Smooth muscle cell (in vitro differentiated cells): ENCODE results near the gene FAM174C. TPM values are rescaled to one million over a fixed set of nuclear protein-coding genes. Genes with fewer than 3 reads are reported as not detected.

ENCODE experiments used
- DNase-seq: peaks from one replicate; lab custom pipeline; 2025; ENCODE audit not compliant: unreplicated experiment; lab: John Stamatoyannopoulos, UW
- H2AFZ ChIP-seq: fragments of 200-600 bp; sonication (generic); 2 replicates; pipeline ENCODE4 v1.6.0; 2016; ENCODE audit warnings: antibody characterized with exemption, low read depth, mild to moderate bottlenecking
- H3F3A ChIP-seq: fragments of 200-600 bp; sonication (generic); 2 replicates; pipeline ENCODE4 v1.6.0; 2017; ENCODE audit warnings: antibody characterized with exemption, low read depth
- H3K27ac ChIP-seq: fragments of 200-600 bp; sonication (generic); 2 replicates; pipeline ENCODE4 v1.5.1; 2016; ENCODE audit warnings: low read depth, mild to moderate bottlenecking
- H3K27me3 ChIP-seq: fragments of 200-600 bp; sonication (generic); 2 replicates; pipeline ENCODE4 v1.6.1; 2016; ENCODE audit warnings: low read depth, mild to moderate bottlenecking
- H3K36me3 ChIP-seq: fragments of 200-600 bp; sonication (generic); 2 replicates; pipeline ENCODE4 v1.5.1; 2016; ENCODE audit warnings: low read depth
- H3K4me1 ChIP-seq: fragments of 200-600 bp; sonication (generic); 2 replicates; pipeline ENCODE4 v1.5.1; 2016; ENCODE audit warnings: low read depth
- H3K4me2 ChIP-seq: fragments of 200-600 bp; sonication (generic); 2 replicates; pipeline ENCODE4 v1.6.0; 2016; ENCODE audit warnings: mild to moderate bottlenecking
- H3K4me3 ChIP-seq: fragments of 200-600 bp; sonication (generic); 2 replicates; pipeline ENCODE4 v1.5.1; 2016; ENCODE audit warnings: mild to moderate bottlenecking
- H3K79me2 ChIP-seq: fragments of 200-600 bp; sonication (generic); 2 replicates; pipeline ENCODE4 v1.6.0; 2016; ENCODE audit warnings: low read depth, mild to moderate bottlenecking
- H3K9ac ChIP-seq: fragments of 200-600 bp; sonication (generic); 2 replicates; pipeline ENCODE4 v1.6.0; 2016; ENCODE audit warnings: low read depth
- H3K9me3 ChIP-seq: fragments of 200-600 bp; sonication (generic); replicated peaks from 2 replicates; pipeline ENCODE4 v1.5.1; 2016; ENCODE audit warnings: low read depth
- H4K20me1 ChIP-seq: fragments of 200-600 bp; sonication (generic); 2 replicates; pipeline ENCODE4 v1.6.0; 2016; ENCODE audit warnings: low read depth
- CTCF ChIP-seq: fragments of 200-600 bp; sonication (generic); IDR thresholded peaks from 2 replicates; pipeline ENCODE4 v1.5.1; 2017; ENCODE audit warnings: borderline replicate concordance, mild to moderate bottlenecking, antibody characterized with exemption; ENCODE audit not compliant: insufficient read depth, poor library complexity, severe bottlenecking
- WGBS: methylation state at CpG from one replicate; pipeline ENCODE4 v1.1.7; 2016; ENCODE audit warnings: low lambda C conversion rate; 5-methylcytosine and 5-hydroxymethylcytosine counted together
- polyA plus RNA-seq: library from polyadenylated mRNA; unstranded; fragments of >200 nt; fragmentation: Nextera tagmentation; extraction: Ambion mirVana; gene quantifications from 2 replicates; pipeline ENCODE4 v1.2.1, GENCODE V29; 2016
- total RNA-seq: library from RNA; depleted of rRNA; stranded (reverse); fragments of >200 nt; gene quantifications from 2 replicates; pipeline ENCODE4 v1.2.3, GENCODE V29; 2014

Gene FAM174C
- total and polyA plus RNA-seq, 2 experiments from 2014 or later = 41.5 to 75.6 TPM

GRCh38 chr19:1292419-1293151 lies 17.3 kb downstream of the FAM174C start:
- Histone ChIP-seq H2AFZ (no peak overlapping the region), H3K4me1 (peaks cover 5% of the 10 kb centered on the region), H3K4me3 (no peak overlapping the region), H3K4me2 (no peak overlapping the region), H3K27ac (no peak overlapping the region), H3K79me2 (no peaks in the 10 kb centered on the region), H3K9me3 (no peaks in the 10 kb centered on the region), H4K20me1 (peaks cover 63% of the 10 kb centered on the region), H3K9ac (no peak overlapping the region), H3F3A (no peaks in the 10 kb centered on the region), H3K36me3 (no peaks in the 10 kb centered on the region), H3K27me3 (no peaks in the 10 kb centered on the region)
- DNase-seq = no peak
- 90% methylated on average over 17 of the region's 17 CpGs for WGBS
- no peak for TF ChIP-seq CTCF

- H3K9ac ChIP-seq = no peak overlapping the region
- WGBS = 94% methylated on average over 34 of the region's 35 CpGs
- no peak for TF ChIP-seq CTCF
Observed at GRCh38 chr19:1293782-1294604, 18.7 kb downstream of the FAM174C start.

GRCh38 chr19:1294688-1295087 lies 19.4 kb downstream of the FAM174C start:
- WGBS = 89% methylated on average over 14 of the region's 14 CpGs
- H3K27me3 ChIP-seq = no peaks in the 10 kb centered on the region
- no peak for DNase-seq

More at GRCh38 chr19:1293782-1294604, 18.7 kb downstream of the FAM174C start:
- H3K36me3 ChIP-seq = no peaks in the 10 kb centered on the region
- no peak overlapping the region for H3K4me3 ChIP-seq
- H3K9me3 ChIP-seq = no peaks in the 10 kb centered on the region
- DNase-seq = no peak
- H3K4me1 ChIP-seq = peaks cover 4% of the 10 kb centered on the region
- no peak overlapping the region for H3K27ac ChIP-seq
- H4K20me1 ChIP-seq = peaks cover 58% of the 10 kb centered on the region
- no peak overlapping the region for H3K4me2 ChIP-seq
- no peaks in the 10 kb centered on the region for H3K27me3 ChIP-seq
- H3K79me2 ChIP-seq = no peaks in the 10 kb centered on the region
- H2AFZ ChIP-seq = no peak overlapping the region
- no peaks in the 10 kb centered on the region for H3F3A ChIP-seq

More at GRCh38 chr19:1294688-1295087, 19.4 kb downstream of the FAM174C start:
- Histone ChIP-seq H3K4me2 (no peak overlapping the region), H3K36me3 (no peaks in the 10 kb centered on the region), H3K4me3 (no peak overlapping the region), H3K9ac (no peak overlapping the region), H3K4me1 (peaks cover 4% of the 10 kb centered on the region), H2AFZ (no peak overlapping the region), H3K9me3 (no peaks in the 10 kb centered on the region), H4K20me1 (peaks cover 53% of the 10 kb centered on the region), H3K79me2 (no peaks in the 10 kb centered on the region), H3K27ac (no peak overlapping the region), H3F3A (no peaks in the 10 kb centered on the region)
- no peak for TF ChIP-seq CTCF
